T-cell (primary cell): ENCODE data around the gene ZNF830. TPM values are rescaled to one million over a fixed set of nuclear protein-coding genes. Genes with fewer than 3 reads are reported as not detected.

Experiments
- ATAC-seq, 4 experiments: fragments of 200-7000 bp in 3 of 4; fragments of 150-1000 bp in 1 of 4; cut with Tn5 transposase; replicated peaks in 1 of 4; 1 replicate in 3 of 4; 2 replicates in 1 of 4; pipeline ENCODE4 v1.10.0; 2021; ENCODE audit warnings: moderate library complexity in 3 of 4, mild to moderate bottlenecking in 2 of 4, moderate number of reproducible peaks in 1 of 4
- CTCF ChIA-PET, 2 donors: fragments of 300-600 bp; sonication (Branson Sonifier 250); formaldehyde crosslinking; loops; one replicate each; lab custom pipeline; 2022; ENCODE audit warnings: antibody characterized with exemption in 2 of 2; lab: Charles Lee
- POLR2A ChIA-PET, 2 donors: fragments of 300-600 bp; sonication (Branson Sonifier 250); formaldehyde crosslinking; loops; one replicate each; lab custom pipeline; 2022; ENCODE audit warnings: antibody characterized with exemption in 2 of 2; lab: Charles Lee
- DNase-seq, 35 experiments: peaks; one replicate each; pipeline versions ENCODE4 v3.0.0 to v3.0.0-alpha.2; 2013 to 2023
- H3K27ac ChIP-seq: one replicate; pipeline ENCODE4 v1.5.1; 2013; ENCODE audit warnings: low read length
- H3K27me3 ChIP-seq, 2 experiments: replicated peaks in 1 of 2; 1 replicate in 1 of 2; 2 replicates in 1 of 2; pipeline versions ENCODE4 v1.6.1 to v1.7.0; 2013; ENCODE audit warnings: low read length in 1 of 2, mixed read lengths in 1 of 2; ENCODE audit not compliant: control insufficient read depth in 2 of 2, insufficient read depth in 2 of 2; ENCODE audit errors: extremely low read depth in 1 of 2
- H3K36me3 ChIP-seq, 2 donors: 1 replicate in 1 of 2; 2 replicates in 1 of 2; pipeline versions ENCODE4 v1.6.1 to v1.7.0; 2013; ENCODE audit warnings: low read length in 1 of 2; ENCODE audit not compliant: control insufficient read depth in 2 of 2, insufficient read depth in 1 of 2; ENCODE audit errors: extremely low read depth in 1 of 2
- H3K4me1 ChIP-seq, 2 experiments: 1 replicate in 1 of 2; 2 replicates in 1 of 2; pipeline versions ENCODE4 v1.6.1 to v1.7.0; 2013; ENCODE audit warnings: low read length in 2 of 2, mixed read lengths in 1 of 2; ENCODE audit not compliant: insufficient read depth in 2 of 2, control insufficient read depth in 1 of 2; ENCODE audit errors: extremely low read depth in 1 of 2
- H3K4me3 ChIP-seq, 2 donors: 1 replicate in 1 of 2; 2 replicates in 1 of 2; pipeline versions ENCODE4 v1.5.1 to v1.7.0; 2013; ENCODE audit warnings: mild to moderate bottlenecking in 2 of 2, low read length in 1 of 2, moderate library complexity in 1 of 2; ENCODE audit not compliant: control insufficient read depth in 1 of 2; ENCODE audit errors: extremely low read depth in 1 of 2
- H3K9me3 ChIP-seq: 2 replicates; pipeline ENCODE4 v1.7.0; 2013
- H3K27ac Mint-ChIP-seq, 2 donors: one replicate each; pipeline ENCODE4 v1.8.0; 2020 to 2021; ENCODE audit warnings: mild to moderate bottlenecking in 2 of 2, mixed read lengths in 2 of 2
- H3K27me3 Mint-ChIP-seq, 2 donors: one replicate each; pipeline ENCODE4 v1.8.0; 2021 to 2022; ENCODE audit warnings: mixed read lengths in 2 of 2
- H3K36me3 Mint-ChIP-seq: one replicate; pipeline ENCODE4 v1.8.0; 2021; ENCODE audit warnings: mixed read lengths
- H3K4me1 Mint-ChIP-seq, 3 donors: one replicate each; pipeline ENCODE4 v1.8.0; 2020 to 2022; ENCODE audit warnings: mixed read lengths in 3 of 3, mild to moderate bottlenecking in 1 of 3
- H3K4me3 Mint-ChIP-seq, 3 donors: one replicate each; pipeline ENCODE4 v1.8.0; 2020 to 2022; ENCODE audit warnings: mild to moderate bottlenecking in 3 of 3, mixed read lengths in 3 of 3, moderate library complexity in 3 of 3
- H3K9me3 Mint-ChIP-seq, 3 donors: one replicate each; pipeline ENCODE4 v1.8.0; 2020 to 2022; ENCODE audit warnings: mixed read lengths in 3 of 3
- WGBS: methylation state at CpG from one replicate; pipeline ENCODE4 v1.1.5; 2013; ENCODE audit warnings: missing lambda C conversion rate; ENCODE audit not compliant: insufficient coverage; 5-methylcytosine and 5-hydroxymethylcytosine counted together
- total RNA-seq, 35 experiments: library from RNA in 6 of 35; stranded (reverse) in 6 of 35; fragments of 120-200 nt in 1 of 35; gene quantifications; one replicate each; pipeline versions ENCODE4 v1.2.1 to v1.2.4 and lab custom pipeline; 2013 to 2026

The ZNF830 gene
- total RNA-seq, 5 donors from 2014 or later (not counting 1 experiment from before 2014, with no cell fraction given) = 35.4 to 42.3 (median 38.0) TPM

GRCh38 chr17:34979650-34980352, 18.5 kb downstream of the ZNF830 start:
- CTCF ChIA-PET = interaction anchor here in 1 of 2 donors (0.9 to 2.4 kb wide), 4 partner anchors 16 to 139 kb away, joined by 3 to 10 read pairs (median 5); partner anchors contain the start of genes RAD51D and RFFL
- WGBS = 51% methylated on average over 9 of the region's 15 CpGs
- Histone ChIP-seq H3K27ac (peak overlapping the region; percentile 72), H3K27me3 (no peaks in the 10 kb centered on the region), H3K4me3 (peak overlapping the region; percentile 79 to 93), H3K9me3 (no peaks in the 10 kb centered on the region), H3K36me3 (peaks cover 0 to 3% of the 10 kb centered on the region in 2 donors), H3K4me1 (peaks cover 13 to 27% of the 10 kb centered on the region in 2 experiments)
- H3K4me1 Mint-ChIP-seq = peaks cover 47 to 51% (median 48%) of the 10 kb centered on the region in 3 donors
- no peaks in the 10 kb centered on the region for H3K9me3 Mint-ChIP-seq
- H3K4me3 Mint-ChIP-seq = peak overlapping the region; percentile 91 to 92 (median 91)
- ATAC-seq = no peak
- H3K36me3 Mint-ChIP-seq = peaks cover 11% of the 10 kb centered on the region
- DNase-seq = peak in 1 of 35 experiments; percentile 13
- no peaks in the 10 kb centered on the region for H3K27me3 Mint-ChIP-seq
- H3K27ac Mint-ChIP-seq = peak overlapping the region; percentile 98 to 99
- POLR2A ChIA-PET = interaction anchor here (0.7 to 1.0 kb wide), 3 partner anchors 12 to 81 kb away, joined by 3 to 5 read pairs (median 3); no protein-coding TSS in a partner anchor

DNA sequence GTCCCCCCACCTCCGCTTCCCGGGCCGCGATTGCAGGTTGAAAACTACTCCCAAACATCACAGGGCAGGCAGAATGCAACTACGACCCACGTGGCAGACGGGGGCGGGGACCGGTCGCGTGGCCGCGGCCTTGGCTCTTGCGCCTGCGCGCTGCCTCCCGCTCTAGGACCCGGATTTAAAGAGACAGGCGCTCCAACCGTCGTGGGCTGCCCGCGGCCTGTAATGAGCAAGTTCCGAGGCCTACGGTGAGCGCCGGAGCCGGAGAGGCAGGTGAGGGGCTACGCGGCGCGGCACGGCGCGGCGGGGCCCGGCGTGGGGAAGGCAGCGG, 19.0 kb downstream of the ZNF830 start, which contains the start of gene LIG3:
TSS of gene LIG3 (plus strand) at position 160 of the 328 bp plus-strand sequence. CDS start 2,494 bp downstream, outside the sequence.
- ChIA-PET POLR2A (interaction anchor here (0.6 to 1.1 kb wide), 5 partner anchors 13 to 622 kb away, joined by 3 to 5 read pairs (median 3); partner anchors contain the start of genes CCT6B (in 1 of the 2) and ZNF830 (in 1 of the 2)), CTCF (interaction anchor here in 1 of 2 donors (0.9 to 2.4 kb wide), 4 partner anchors 16 to 139 kb away, joined by 3 to 10 read pairs (median 5); partner anchors contain the start of genes RAD51D and RFFL)
- H3K27ac Mint-ChIP-seq = peak within 1 kb of the TSS; percentile 98 to 99
- Histone ChIP-seq H3K4me1 (peaks cover 13 to 27% of the 10 kb centered on the region in 2 experiments), H3K4me3 (peak within 1 kb of the TSS; percentile 79 to 93), H3K27me3 (no peaks in the 10 kb centered on the region), H3K27ac (peak within 1 kb of the TSS; percentile 97), H3K36me3 (peaks cover 0 to 3% of the 10 kb centered on the region in 2 donors), H3K9me3 (no peaks in the 10 kb centered on the region)
- peak; percentile 85 to 95 (median 90) for DNase-seq
- H3K27me3 Mint-ChIP-seq = no peaks in the 10 kb centered on the region
- peak; percentile 81 to 85 (median 82) for ATAC-seq
- WGBS = 0% methylated on average over 35 of the region's 39 CpGs
- peaks cover 14% of the 10 kb centered on the region for H3K36me3 Mint-ChIP-seq
- H3K4me1 Mint-ChIP-seq = peaks cover 51 to 52% (median 52%) of the 10 kb centered on the region in 3 donors
- no peaks in the 10 kb centered on the region for H3K9me3 Mint-ChIP-seq
- peak within 1 kb of the TSS; percentile 91 to 93 (median 92) for H3K4me3 Mint-ChIP-seq

GRCh38 chr17:34980681-34981537, 19.6 kb downstream of the ZNF830 start:
- Mint-ChIP-seq H3K27ac (peak overlapping the region; percentile 92 to 93), H3K36me3 (peaks cover 19% of the 10 kb centered on the region), H3K4me1 (peaks cover 52 to 58% (median 54%) of the 10 kb centered on the region in 3 donors), H3K9me3 (no peaks in the 10 kb centered on the region), H3K27me3 (no peaks in the 10 kb centered on the region), H3K4me3 (peak overlapping the region; percentile 79 to 93 (median 92))
- Histone ChIP-seq H3K4me3 (peak overlapping the region; percentile 79 to 93), H3K36me3 (peaks cover 0 to 6% of the 10 kb centered on the region in 2 donors), H3K4me1 (peaks cover 13 to 27% of the 10 kb centered on the region in 2 experiments), H3K27me3 (no peaks in the 10 kb centered on the region), H3K27ac (peak overlapping the region; percentile 97), H3K9me3 (no peaks in the 10 kb centered on the region)
- peak in 34 of 35 experiments; percentile 43 to 85 (median 64) for DNase-seq
- ChIA-PET POLR2A (interaction anchor here (0.6 to 1.4 kb wide), 5 partner anchors 17 to 623 kb away, joined by 3 to 5 read pairs (median 3); partner anchors contain the start of genes CCT6B (in 1 of the 2) and ZNF830 (in 1 of the 2)), CTCF (interaction anchor here (0.6 to 2.4 kb wide), 7 partner anchors 17 to 595 kb away, joined by 3 to 10 read pairs (median 4); partner anchors contain the start of genes RAD51D (in 1 of the 2) and RFFL (in 1 of the 2))
- peak; percentile 88 to 93 (median 90) for ATAC-seq
- WGBS = under 1% methylated on average over 56 of the region's 69 CpGs

GRCh38 chr17:34981538-34982241, 20.4 kb downstream of the ZNF830 start:
- peak in 1 of 35 experiments; percentile 15 for DNase-seq
- ChIA-PET POLR2A (interaction anchor here (0.5 to 1.4 kb wide), 8 partner anchors 15 to 159 kb away, joined by 3 to 8 read pairs (median 3); partner anchors contain the start of genes CCT6B (in 1 of the 2) and ZNF830 (in 1 of the 2)), CTCF (interaction anchor here (0.6 to 2.4 kb wide), 6 partner anchors 18 to 439 kb away, joined by 3 to 10 read pairs (median 3); partner anchors contain the start of genes RAD51D (in 1 of the 2) and RFFL (in 1 of the 2))
- Mint-ChIP-seq H3K27ac (peak overlapping the region; percentile 92 to 93), H3K4me3 (peak overlapping the region; percentile 79 to 93 (median 92)), H3K9me3 (no peaks in the 10 kb centered on the region), H3K4me1 (peaks cover 56 to 60% (median 58%) of the 10 kb centered on the region in 3 donors), H3K36me3 (peaks cover 24% of the 10 kb centered on the region), H3K27me3 (no peaks in the 10 kb centered on the region)
- peak overlapping the region; percentile 97 for H3K27ac ChIP-seq
- 50% methylated on average over 2 of the region's 8 CpGs for WGBS
- ATAC-seq = no peak
- no peaks in the 10 kb centered on the region for H3K9me3 ChIP-seq
- peaks cover 13 to 27% of the 10 kb centered on the region in 2 experiments for H3K4me1 ChIP-seq
- H3K4me3 ChIP-seq = peak overlapping the region; percentile 79 to 93
- H3K27me3 ChIP-seq = no peaks in the 10 kb centered on the region
- H3K36me3 ChIP-seq = peaks cover 0 to 12% of the 10 kb centered on the region in 2 donors

DNA sequence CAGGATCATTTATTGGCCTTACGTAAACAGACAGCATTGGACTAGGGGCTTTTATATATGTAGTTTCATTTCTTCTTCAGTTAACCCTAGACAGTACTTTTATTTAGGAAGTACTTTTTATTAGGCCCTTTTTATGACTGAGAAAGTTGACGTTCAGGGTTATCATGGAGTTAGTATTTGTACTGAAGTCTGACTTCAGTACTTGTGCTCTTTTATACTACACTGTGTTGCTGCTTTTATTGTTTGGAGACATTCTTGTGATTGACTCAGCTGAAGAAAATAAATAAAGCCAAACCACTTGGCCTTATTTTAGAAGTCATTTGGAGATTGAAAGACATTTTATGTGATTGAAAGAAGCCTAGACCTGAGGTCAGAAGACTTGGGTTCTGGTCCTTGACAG, 25.9 kb downstream of the ZNF830 start:
- Histone ChIP-seq H3K4me3 (no peak overlapping the region), H3K4me1 (peaks cover 2 to 7% of the 10 kb centered on the region in 2 experiments), H3K27me3 (no peaks in the 10 kb centered on the region), H3K27ac (no peak overlapping the region), H3K36me3 (peaks cover 15 to 61% of the 10 kb centered on the region in 2 donors), H3K9me3 (no peaks in the 10 kb centered on the region)
- WGBS = no CpG with 5 or more reads among the region's 2 CpGs
- H3K27ac Mint-ChIP-seq = no peak overlapping the region
- CTCF ChIA-PET = no interaction called here
- H3K9me3 Mint-ChIP-seq = no peaks in the 10 kb centered on the region
- H3K4me3 Mint-ChIP-seq = no peak overlapping the region
- peaks cover 35 to 43% (median 38%) of the 10 kb centered on the region in 3 donors for H3K4me1 Mint-ChIP-seq
- POLR2A ChIA-PET = no interaction called here
- no peaks in the 10 kb centered on the region for H3K27me3 Mint-ChIP-seq
- H3K36me3 Mint-ChIP-seq = peaks cover 63% of the 10 kb centered on the region
- ATAC-seq = no peak
- DNase-seq = no peak
